ENCODE measurements around the gene MGAT2.
"Not testable (repeated sequence)": the region's sequence is repeated elsewhere in the genome, so short reads cannot be mapped to it uniquely, and the experiment has no call there.

The MGAT2 gene

DNA sequence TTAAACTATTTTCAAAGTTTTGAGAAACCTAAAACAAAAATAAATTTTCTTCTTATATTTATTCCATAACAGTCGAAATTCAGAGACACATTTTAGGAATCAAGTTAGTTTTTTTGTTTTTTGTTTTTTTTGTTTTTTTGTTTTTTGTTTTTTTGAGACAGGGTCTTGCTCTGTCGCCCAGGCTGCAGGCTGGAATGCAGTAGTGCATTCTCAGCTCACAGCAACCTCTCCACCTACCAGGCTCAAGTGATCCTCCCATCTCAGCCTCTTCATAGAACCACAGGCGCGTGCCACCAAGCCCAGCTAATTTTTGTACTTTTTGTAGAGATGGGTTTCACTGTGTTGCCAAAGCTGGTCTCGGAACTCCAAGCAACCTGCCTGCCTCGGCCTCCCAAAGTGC, 32.9 kb downstream of the MGAT2 start:
- in situ Hi-C loops (cut with MboI; ENCODE audit: low sequenced_read_pairs), result no loop called here

DNA sequence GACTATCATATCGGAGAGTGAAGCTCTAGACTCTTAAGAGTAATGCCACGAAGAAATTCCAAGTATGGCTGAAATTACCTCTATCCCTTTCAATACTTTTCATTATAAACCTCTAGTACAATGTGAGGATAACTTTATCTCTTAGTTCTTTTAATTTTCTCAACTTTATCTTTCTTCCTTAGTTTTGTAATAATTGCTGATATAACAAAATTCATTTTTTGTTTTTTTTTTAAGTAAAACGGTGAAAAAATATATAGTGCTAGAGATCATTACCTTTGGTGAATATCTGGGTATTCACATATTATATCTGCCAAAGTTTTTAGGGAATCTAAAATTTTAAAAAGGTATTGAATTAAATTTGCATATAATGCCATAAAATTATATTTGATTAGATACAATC, 33.9 kb downstream of the MGAT2 start:
- in situ Hi-C loops (cut with MboI; ENCODE audit: low sequenced_read_pairs), result no loop called here

DNA sequence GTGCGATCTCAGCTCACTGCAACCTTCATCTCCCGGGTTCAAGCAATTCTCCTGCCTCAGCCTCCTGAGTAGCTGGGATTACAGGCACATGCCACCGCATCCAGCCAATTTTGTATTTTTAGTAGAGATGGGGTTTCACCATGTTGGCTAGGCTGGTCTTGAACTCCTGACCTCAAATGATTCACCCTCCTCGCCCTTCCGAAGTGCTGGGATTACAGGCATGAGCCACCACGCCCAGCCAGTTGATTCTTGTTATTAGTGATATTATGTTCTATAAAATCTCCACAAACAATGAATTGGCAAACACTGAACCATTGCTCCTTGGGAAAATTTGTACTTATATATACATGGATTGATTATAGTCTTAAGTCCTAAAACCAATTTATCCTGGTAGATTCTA, 36.9 kb downstream of the MGAT2 start:
- in situ Hi-C loops (cut with MboI; ENCODE audit: low sequenced_read_pairs), result not testable (repeated sequence)

- in situ Hi-C loops (cut with MboI; ENCODE audit: low sequenced_read_pairs), result no loop called here
These were observed 39.2 kb downstream of the MGAT2 start for GRCh38 chr14:49659526-49660455.

- in situ Hi-C loops (cut with MboI; ENCODE audit: low sequenced_read_pairs), result no loop called here
These were observed 49.9 kb downstream of the MGAT2 start for GRCh38 chr14:49670475-49670874.

Measured in hTERT RPE-1 (cell line).